GM04503 (cell line): ENCODE data around the gene COL18A1.
"Not testable (repeated sequence)": the region's sequence is repeated elsewhere in the genome, so short reads cannot be mapped to it uniquely, and the experiment has no call there.

Experiments used
- DNase-seq: peaks from one replicate; pipeline ENCODE4 v3.0.0-alpha.2; 2012; ENCODE audit warnings: low read depth

Gene COL18A1

DNA sequence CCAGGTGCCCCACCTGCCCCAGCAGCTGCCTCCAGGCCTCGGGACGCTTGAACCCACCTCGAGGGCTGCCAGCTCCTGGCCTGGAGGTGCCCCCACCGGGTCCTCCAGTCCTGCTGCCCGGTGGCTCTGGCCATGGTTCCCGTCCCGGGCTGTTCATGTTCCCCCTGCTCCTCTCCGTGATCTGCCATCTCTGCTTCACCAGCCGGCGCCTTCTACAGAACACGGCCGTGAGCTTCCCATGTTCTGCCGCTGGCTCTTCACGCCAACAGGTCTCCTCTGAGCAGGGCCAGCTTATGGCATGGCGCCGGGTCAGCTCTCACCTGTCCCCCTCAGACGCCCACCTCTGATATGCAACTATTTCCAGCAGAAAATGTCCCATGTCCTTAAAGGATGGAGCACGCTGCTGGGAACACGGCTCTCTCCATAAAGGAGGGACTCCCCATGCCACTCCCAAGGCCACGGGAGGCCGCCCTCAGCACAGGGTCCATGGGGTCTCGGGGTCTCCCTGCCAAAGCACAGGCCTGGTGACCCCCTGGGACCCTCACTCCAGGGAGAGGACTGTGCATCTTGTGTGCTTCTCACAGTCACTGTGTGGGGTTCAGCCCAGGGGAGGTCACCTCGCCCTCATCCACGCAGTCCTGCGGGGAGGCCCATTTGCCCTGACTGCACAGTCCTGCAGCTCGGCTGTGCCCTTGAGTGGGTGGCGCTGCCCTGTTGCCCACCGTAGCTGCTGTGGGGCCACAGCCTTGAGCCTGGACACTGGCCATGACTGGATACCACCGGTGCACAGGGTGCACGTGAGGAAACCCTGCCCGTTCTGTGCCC lies 36.7 kb downstream of the COL18A1 start:
- DNase-seq = no peak

DNA sequence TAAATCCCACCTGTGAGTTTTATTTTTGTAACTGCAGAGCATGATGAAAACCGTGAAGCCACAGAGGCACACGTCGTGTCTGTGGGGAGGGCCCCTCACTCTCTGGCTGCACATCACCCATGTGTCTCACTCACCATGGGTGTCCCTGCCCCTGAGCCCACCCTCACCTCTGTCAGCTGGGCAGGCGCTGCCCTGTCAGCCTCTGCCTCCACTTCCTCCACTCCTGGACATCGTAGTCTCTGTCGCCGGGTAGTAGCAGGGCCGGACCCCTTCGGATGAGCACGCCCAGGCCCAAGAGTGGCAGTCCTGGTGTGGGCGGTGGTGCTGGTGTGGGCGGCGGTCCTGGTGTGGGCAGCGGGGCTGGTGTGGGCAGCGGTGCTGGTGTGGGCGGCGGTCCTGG lies 37.3 kb downstream of the COL18A1 start:
- no peak for DNase-seq

DNA sequence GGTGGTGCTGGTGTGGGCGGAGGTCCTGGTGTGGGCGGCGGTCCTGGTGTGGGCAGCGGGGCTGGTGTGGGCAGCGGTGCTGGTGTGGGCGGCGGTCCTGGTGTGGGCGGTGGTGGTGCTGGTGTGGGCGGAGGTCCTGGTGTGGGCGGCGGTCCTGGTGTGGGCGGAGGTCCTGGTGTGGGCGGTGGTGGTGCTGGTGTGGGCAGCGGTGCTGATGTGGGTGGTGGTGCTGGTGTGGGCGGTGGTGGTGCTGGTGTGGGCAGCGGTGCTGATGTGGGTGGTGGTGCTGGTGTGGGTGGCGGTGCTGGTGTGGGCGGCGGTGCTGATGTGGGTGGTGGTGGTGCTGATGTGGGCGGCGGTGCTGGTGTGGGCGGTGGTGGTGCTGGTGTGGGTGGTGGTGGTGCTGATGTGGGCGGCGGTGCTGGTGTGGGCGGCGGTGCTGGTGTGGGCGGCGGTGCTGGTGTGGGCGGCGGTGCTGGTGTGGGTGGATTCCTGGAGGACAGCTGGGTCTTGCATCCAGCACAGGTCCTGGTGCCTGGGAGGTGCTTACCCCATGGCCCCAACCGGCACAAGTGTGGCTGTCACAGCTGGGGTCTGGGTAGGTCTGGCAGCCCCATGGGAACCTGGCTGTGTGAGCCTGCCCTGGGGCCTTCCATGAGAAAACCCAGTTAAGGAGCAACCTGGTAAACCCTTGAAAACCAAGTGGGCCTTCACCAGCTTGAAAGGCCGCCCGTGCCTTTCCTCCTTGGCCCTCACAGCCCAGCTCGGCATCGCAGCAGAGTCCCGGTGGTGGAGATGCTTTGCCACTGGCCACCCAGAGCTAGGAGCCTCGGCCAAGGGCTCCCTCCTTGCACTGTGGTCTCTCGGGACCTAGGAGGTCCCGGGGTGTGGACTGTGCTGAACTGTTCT lies 38.0 kb downstream of the COL18A1 start:
- not testable (repeated sequence) for DNase-seq

DNA sequence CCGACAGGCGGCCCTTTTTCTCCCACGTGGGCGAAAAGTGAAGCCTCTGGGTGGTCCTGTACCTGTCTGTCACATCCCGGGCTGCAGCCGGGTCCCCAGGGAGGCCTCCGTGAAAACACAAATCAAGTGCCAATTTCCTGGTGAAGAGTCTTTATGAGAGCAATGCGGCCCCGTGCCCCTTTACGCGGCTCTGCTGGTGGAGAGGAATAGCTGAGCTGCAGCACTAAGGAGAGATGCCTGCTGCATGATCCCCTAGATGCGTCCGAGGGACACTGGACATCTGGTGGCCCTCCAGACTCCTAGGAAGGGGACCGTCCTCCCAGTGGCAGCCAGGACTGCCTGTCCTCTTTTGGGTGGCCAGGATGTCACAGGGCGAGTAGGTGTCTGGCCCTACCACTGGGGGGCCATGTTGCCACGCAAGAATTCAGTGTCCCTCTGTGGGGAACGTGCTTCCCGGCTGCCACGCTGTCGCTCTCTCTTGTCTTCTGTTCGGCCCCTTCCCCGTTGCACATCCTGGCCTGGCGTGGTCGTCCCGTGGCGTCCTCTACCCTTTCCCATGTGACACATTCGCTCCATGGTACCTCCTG lies 38.7 kb downstream of the COL18A1 start:
- no peak for DNase-seq

DNA sequence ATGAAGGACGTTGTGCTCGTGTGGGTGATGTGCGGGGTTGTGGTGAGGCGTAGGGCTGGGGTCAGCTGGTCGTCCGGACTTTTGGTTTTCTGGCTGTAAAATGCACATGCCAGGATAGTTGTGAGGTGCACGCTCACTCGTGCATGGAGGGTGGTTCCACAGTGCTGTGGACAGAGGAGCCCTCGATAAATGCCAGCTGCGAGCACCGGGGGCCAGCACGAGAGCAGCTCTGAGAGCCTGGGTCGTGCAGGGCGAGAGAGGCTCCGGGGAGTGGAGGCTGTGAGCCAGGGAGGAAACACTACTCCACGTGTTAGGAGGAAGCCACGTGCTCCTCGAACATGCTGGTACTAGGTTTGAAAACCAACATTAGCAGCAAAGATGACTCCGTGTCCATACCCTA lies 39.4 kb downstream of the COL18A1 start:
- DNase-seq = no peak

DNA sequence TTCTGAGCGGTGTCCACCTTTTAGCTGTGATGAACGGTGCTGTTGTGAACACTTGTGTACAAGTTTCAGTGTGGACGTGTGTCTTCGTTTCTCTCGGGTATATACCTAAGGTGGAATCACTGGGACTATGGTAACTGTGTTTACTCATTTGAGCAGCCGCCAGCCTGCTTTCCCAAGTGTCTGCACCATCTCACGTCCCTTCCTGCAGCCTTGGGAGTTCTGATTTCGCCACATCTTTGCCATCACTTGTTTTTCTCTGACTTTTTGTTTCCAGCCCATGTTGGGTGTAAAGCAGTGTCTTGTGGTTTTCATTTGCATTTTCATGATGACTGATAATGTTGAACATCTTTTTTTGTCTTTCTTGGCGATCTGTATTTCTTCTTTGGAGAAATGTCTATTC lies 40.4 kb downstream of the COL18A1 start:
- DNase-seq = no peak

DNA sequence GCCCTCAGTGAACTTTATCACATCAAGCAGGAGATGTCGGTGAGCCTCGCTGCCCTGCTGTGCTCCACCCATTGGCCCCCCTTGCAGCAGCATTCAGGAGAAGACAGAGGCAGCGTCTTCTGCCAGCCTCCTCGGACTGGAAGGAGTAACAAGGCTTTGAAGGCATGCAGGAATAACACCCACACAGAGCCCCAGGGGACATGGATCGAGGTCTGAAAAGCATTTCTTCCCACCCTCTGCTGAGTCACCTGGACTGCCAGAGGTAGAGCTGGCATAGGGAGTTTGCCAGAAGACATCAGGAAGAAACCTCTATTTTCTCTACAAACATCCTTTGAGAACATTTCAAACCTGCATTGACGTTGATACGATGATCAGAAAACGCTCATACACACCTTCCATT lies 42.9 kb downstream of the COL18A1 start:
- DNase-seq = no peak

DNA sequence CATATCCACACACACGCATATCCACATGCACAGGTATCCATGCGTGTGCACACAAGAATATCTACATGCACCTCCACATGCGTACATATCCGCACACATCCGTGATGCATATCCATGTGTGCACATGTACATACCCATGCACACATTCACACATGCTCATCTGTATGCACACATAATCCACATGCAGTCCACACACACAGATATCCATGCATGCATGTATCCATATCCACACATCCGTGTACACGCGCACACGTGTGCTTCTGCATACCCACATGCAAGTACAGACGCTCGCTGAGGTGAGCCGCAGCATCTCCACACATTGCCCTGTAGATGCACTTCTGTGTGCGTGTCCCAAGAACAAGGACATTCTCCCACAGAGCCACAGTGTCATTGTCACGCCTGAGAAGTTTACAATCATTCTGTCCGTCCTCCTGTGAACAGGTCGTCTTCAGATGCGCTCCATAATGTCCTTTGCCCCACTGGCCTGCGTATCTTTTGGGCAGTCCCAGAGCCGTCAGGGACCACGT lies 43.4 kb downstream of the COL18A1 start:
- no peak for DNase-seq

DNA sequence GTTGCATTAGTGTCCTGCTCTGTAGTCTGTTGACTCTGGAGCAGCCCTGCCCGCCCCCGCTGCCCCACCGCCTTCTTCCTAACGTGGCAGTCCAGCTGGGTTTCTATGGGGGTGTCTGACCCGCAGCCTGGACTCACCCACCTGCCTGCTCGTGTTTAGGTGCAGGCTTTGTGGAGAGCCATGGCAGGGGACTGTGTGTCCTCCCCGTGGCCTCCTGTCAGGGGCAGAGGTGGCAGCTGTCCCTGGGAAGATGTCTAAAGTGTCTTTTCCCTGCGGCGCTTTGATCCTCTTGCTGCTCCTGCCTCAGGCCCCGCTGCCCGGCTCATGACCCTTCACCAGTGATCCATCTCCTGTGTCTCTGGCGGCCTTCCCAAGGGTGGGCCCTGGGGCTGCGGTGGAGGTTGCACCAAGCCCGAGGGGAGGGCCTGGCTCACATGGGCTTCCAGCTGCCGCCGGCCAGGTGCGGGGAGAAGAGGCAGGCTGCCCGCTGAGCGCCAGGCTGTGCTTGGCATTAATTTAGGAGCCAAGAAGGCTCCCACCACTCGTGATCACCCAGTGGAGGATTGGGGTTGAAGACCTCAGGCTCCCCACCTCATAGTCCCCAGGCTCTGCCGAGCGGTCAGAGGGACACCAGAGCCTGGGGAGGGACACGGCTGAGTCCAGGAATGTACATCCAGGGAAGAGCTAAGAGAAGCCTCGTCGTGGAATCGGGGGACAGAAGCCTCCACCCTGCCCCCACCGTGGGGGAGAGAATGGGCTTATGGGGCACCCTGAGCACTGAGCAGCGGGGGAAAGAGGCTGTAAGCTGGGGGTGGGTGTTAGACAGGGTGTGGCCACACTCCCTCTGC lies 44.1 kb downstream of the COL18A1 start:
- DNase-seq = no peak

DNA sequence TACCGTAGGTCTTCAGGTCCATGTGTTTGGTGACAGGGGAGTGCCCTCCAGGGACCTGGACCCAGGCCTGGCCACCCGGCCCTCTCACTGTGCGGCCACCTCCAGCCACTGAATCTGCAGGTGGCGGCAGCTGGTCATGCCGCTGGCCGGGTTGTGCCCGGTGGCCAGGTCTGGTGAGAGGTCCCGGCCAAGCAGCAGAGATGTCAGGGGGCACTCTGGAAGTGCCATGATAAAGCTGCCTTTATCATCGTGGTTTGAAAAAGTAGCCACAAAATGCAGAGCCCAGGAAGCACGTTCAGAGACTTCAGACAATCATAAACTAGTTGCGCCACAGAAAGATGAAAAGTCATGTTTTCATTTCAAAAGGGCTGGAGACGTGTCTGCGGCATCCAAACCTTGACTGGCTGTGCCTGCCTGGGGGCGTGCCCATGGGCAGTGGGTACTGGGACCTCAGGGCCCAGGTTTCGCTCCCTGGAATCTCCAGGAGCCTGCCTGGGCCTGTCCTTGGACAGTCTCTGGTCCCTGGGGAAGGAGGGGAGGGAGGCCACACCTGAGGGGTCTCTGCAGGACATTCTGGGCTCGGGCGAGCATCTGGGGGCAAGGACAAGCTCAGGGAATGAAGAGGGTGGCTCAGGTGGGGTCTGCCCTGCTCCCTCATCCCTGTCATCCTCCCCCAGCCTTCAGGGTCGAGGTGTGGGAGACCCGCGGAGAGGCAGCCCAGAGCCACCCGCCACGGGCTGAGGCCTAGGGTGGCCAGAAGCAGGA lies 44.9 kb downstream of the COL18A1 start:
- DNase-seq = no peak

DNA sequence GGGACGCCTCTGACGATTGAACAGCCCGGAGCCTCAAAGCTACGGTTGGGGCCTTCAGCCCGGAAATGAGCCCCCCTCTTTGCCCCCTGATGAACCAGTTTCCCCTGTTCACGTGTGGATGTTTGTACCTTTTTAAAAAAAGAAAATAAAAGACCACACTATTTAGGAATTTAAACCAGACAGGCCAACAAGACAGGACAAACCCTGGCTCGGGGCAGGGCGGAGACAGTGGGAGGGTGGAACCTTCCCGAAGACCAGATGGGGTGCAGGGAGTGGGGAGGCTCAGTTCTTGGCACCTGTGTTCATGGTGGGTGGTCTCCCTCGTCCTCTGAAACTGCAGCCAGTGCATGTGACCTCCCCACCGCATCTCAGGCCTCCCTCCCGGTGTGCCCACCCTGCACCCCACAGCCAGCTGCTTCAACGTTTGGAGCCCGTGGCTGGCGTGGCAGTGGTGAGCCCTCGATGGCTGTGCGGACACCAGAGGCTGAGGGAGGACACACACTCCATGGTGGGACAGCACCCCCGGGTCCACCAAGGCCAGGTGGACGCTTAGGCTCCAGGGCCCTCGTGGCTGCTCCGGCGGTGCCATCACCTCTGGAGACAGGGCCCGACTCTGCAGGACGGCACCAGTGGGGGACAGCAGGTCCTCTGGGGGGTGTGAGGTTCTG lies 45.6 kb downstream of the COL18A1 start:
- no peak for DNase-seq

DNA sequence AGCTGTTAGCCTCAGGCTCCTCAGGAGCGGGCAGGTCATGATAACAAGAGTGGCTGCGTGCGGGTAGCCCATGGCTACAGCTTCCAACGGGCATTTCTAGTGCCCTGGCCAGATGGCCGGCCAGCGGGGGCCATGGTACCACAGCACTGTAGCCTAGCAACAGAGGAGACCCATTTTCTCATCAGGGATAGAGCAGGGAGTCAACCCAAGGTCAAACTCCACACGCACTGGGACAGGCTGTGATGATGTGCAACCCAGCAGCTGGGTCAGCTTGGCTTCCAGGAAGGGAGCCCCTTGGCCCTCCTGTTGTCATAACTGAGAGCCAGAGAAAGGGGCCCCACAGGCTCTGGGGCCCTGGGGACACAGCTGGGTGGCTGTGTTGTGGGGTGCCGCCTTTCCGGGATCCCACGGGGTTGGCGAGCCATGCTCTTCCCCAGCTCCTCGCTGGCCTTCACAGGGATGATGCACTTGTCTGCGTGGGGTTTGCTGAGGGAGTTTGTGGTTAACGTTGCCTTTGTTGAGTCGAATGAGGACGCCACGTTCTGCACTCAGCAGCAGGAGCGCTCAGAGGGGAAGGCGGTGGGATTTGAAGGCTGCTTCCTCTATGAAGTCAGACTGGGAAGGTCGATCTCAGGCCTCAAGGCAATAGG lies 46.3 kb downstream of the COL18A1 start:
- no peak for DNase-seq

DNA sequence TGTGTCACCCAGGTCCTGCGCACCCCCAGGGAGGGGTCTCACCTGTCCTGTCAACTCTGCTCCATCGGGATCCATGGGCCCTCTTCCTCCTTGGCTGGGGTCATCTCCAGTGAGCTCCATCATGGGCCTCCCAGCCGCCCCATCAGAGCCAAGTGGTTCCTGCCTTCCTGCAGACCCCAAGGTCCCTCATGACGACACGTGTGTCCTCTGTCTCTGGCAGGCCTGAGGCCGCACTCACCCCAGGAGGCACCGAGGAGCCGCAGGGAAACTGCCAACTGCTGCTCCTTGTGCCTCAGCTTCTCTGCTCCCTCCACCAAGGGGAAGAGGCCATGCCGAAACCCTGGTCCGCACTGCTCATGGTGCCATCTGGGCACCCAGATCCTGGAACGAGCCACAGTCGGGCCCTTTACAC lies 46.8 kb downstream of the COL18A1 start:
- no peak for DNase-seq

DNA sequence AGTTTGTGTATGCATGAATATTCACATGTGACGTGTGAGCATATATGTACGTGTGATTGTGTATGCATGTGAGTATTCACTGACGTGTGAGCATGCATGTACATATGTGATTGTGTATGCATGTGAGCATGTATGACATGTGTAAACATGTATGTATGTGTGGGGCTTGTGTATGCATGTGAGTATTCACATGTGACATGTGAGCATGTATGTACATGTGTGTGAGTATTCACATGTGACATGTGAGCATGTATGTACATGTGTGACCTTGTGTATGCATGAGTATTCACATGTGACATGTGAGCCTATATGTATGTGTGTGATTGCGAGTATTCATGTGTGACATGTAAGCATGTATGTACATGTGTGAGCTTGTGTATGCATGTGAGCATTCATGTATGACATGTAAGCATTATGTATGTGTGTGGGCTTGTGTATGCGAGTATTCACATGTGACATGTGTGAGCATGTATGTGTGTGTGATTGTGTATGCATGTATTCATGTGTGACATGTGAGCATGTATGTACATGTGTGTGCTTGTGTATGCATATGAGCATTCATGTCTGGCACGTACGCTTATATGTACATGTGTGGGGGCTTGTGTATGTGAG lies 47.8 kb downstream of the COL18A1 start:
- DNase-seq = no peak

DNA sequence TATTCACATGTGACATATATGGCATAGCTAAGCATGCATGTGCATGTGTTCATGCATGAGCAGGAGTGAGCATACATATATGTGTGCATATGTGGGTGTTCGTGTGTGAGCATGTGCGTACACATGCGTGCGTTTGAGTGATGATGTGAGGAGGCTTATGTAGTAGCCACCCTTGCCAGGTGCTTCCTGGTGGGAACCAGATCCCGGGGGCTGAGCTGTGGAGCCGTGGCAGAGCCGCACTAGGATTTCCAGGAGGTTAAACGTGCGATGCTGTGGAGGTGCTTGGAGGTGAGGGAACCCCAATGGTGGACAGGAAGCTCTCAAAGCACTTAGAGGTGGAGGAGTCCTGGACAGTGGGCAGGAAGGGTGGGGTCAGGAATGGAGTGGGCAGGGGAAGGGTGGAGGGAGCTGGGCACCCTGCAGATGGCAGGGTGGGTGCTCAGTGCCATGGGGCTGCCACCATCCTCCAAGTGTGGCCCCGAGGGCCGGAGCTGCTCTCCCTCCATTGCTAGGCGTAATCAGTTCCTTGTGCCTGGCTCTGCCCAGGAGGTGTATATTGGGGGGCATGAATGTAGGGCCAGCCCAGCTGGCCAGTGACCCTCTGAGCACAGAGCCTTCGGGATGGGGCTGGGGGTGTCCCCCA lies 48.5 kb downstream of the COL18A1 start:
- DNase-seq = no peak

DNA sequence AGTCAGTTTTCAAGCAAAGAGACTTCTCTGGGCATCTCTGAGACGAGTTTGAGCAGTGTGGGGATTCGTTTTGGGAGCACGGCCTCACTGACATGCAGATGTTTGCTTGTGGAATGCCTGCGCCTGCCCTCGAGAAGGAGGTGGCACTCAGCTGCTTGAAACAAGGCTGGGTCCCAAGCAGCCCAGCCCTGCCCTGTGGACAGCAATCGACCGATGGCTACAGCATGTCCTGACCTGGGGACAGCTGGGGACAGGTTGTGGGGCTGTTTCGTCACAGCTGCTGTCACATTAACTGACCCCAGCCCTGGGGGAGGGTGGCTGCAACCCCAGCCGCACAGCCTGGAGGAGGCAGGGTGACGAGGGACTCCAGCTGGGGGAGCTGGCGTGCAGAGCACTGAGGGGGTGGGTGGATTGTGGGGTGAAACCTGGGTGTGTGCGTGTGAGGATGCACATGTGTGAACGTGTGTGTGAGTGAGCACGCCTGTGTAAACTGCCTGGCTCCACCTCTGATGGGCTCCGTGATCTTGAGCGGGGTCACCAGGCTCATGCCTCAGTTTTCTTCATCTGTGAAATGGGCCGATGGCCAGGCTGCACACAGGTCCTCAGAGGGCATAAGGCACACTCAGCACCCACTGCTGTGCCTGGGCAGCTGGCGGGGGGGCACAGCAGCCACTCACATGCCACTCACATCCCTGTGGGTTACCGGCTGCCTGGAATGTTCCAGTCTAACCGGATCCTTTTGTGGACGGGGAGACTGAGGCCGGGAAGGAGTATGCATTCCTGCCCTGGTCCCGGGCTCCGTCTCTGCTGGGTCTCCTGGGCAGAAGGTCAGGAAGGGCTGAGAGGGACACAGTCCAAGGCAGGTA lies 49.3 kb downstream of the COL18A1 start:
- DNase-seq = no peak

DNA sequence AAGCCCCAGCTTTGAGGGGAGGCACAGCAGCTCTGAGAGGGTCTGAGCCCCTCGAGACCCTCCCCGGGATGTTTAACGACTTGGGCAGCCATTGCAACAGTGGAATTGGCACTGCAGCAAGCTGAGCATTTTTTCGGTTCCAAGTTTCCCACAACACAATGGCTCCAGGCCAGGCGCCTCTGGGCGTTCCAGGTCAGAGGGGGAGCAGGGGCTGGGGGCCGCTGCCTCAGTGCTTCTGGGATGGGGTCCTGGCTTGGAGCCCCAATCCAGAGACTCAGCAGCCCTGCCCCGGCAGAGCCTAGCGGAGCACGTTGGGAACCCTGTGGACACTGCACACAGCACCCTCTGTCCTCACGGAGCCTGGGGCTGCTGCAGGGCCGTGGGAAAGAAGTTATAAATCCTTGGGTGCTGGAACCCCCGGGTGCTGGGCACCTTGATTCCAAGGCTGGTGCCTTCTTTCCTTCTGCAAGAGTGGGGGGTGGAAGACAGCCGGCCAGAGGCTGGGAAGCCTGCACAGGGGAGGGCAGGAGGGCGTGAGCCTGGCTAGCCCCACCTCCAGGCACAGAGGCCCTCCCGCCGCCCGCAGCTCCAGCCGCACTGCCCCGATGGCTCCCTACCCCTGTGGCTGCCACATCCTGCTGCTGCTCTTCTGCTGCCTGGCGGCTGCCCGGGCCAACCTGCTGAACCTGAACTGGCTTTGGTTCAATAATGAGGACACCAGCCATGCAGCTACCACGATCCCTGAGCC lies 50.1 kb downstream of the COL18A1 start:
- no peak for DNase-seq
